Adrenal gland (tissue), 12 donors: ENCODE results near the gene NDST1. TPM values are rescaled to one million over a fixed set of nuclear protein-coding genes. Genes with fewer than 3 reads are reported as not detected.
A peak's percentile ranks its signal among the peaks of the same experiment; 100 is the strongest.

Source experiments
- DNase-seq, 7 donors: peaks; one replicate each; pipeline ENCODE4 v3.0.0-alpha.2; 2019 to 2020
- H3K27ac ChIP-seq, 5 donors: fragments of 200-600 bp; sonication (generic) in 4 of 5; 1 replicate in 3 of 5; 2 replicates in 2 of 5; pipeline versions ENCODE4 v1.5.1 to v1.8.0; 2016 to 2020; ENCODE audit warnings: mild to moderate bottlenecking in 1 of 5
- H3K27me3 ChIP-seq: fragments of 200-600 bp; 2 replicates; pipeline ENCODE4 v1.8.0; 2021
- H3K36me3 ChIP-seq, 2 donors: fragments of 200-600 bp; replicated peaks in 1 of 2; 1 replicate in 1 of 2; 2 replicates in 1 of 2; pipeline versions ENCODE4 v1.5.1 to v1.8.0; 2018 to 2022
- H3K4me1 ChIP-seq, 2 donors: fragments of 200-600 bp; replicated peaks in 1 of 2; 1 replicate in 1 of 2; 2 replicates in 1 of 2; pipeline versions ENCODE4 v1.5.1 to v1.8.0; 2018 to 2021
- H3K4me3 ChIP-seq, 4 donors: fragments of 200-600 bp; sonication (generic) in 3 of 4; one replicate each; pipeline ENCODE4 v1.5.1; 2016 to 2018
- H3K9me3 ChIP-seq, 3 donors: fragments of 200-600 bp; sonication (generic) in 1 of 3; replicated peaks in 1 of 3; 1 replicate in 2 of 3; 2 replicates in 1 of 3; pipeline versions ENCODE4 v1.5.1 to v1.8.0; 2016 to 2021
- CTCF ChIP-seq, 6 experiments: fragments of 450-650 bp in 4 of 6; fragments of 200-600 bp in 2 of 6; sonication (generic) in 1 of 6; IDR thresholded peaks; 1 replicate in 5 of 6; 2 replicates in 1 of 6; pipeline versions ENCODE4 v1.5.1 to v1.8.0; 2016 to 2021; ENCODE audit warnings: antibody characterized with exemption in 6 of 6, mild to moderate bottlenecking in 2 of 6, moderate library complexity in 1 of 6
- POLR2A ChIP-seq, 2 donors: fragments of 450-650 bp; IDR thresholded peaks; one replicate each; pipeline ENCODE4 v1.6.1; 2017; ENCODE audit warnings: antibody characterized with exemption in 2 of 2, mild to moderate bottlenecking in 2 of 2, moderate library complexity in 1 of 2
- WGBS, 4 donors: extraction: QIAGEN DNeasy Blood & Tissue Kit in 2 of 4; methylation state at CpG; one replicate each; pipeline versions ENCODE4 v1.1.5 to v1.1.7; 2013 to 2017; 5-methylcytosine and 5-hydroxymethylcytosine counted together
- intact Hi-C, 2 donors: fragments of 100-400 bp; cut with DNase I; formaldehyde crosslinking; loops; one replicate each; pipeline versions ENCODE4 v1.14.1 to v1.15.0; 2022 to 2023
- polyA plus RNA-seq, 3 donors: library from polyadenylated mRNA; stranded (reverse); fragments of 200-250 nt in 2 of 3; fragments of 350-450 nt in 1 of 3; fragmentation: Illumina TruSeq in 1 of 3; extraction: RNeasy Lipid Tissue Mini Kit (QIAGEN cat#74804) in 1 of 3; gene quantifications; one replicate each; pipeline ENCODE4 v1.2.3, GENCODE V29; 2013 to 2014
- total RNA-seq, 9 donors: library from RNA; depleted of rRNA in 4 of 9; stranded (reverse); fragments of >200 nt in 4 of 9; fragments of 120-200 nt in 1 of 9; fragmentation: NEBNext Ultra II Directional in 1 of 9; extraction: Animal tissue kit (Norgen Biotek cat#: 25700) in 1 of 9; gene quantifications; one replicate each; pipeline versions ENCODE4 v1.1.0 to v1.2.4, GENCODE V29; 2013 to 2023
- donor health status: healthy with polysubstance abuse.
- donor health status: Bipolar disorder and iron deficiency.
- donor health status: DM: yes; HTN: yes; CAD: no.
- donor health status: DM: no; HTN: no; CAD: no.
- donor health status: DM: no; HTN: no; CAD: no.
- donor health status: DM: yes; HTN: yes; CAD: no.

NDST1 gene
- total and polyA plus RNA-seq, 12 donors: 9.6 to 154 (median 94.7) TPM

DNA sequence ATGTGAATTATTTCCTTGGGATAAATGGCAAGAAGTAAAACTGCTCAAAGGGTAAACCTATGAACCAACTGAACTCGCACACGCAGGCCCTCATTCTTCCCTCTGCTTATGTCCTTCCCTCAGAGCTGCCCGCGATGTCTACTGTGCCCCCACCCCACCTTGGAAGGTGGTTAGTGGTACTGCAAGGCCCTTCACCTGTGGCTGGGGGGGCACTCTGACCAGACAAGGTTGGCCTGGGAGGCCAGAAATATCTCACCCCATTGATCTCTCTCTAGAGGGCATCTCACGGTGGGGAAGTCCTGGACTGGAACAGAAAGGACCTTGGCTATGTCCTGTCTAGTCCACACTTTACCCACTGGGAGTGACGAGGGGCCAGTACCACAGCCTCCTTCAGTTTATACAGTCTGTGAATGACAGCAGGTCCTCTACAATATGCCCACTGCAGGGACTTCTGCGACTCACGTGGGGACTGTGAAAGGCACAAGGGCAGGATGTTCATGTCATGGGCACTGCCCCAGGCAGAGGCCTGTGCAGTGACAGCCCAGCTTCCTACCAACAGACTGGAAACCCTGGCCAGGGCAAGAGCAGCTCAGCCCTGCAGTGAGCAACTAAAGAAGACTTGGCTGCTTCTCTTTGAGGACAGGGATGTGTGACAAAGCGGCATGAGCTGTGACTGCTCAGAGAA is 75.8 kb downstream of the NDST1 start:
- no peaks in the 10 kb centered on the region for H3K27me3 ChIP-seq

GRCh38 chr5:150584556-150585335 is 76.8 kb downstream of the NDST1 start:
- TF ChIP-seq POLR2A (IDR thresholded peaks at IDR 0.05) (no peak), CTCF (IDR thresholded peaks at IDR 0.05) (no peak)
- Histone ChIP-seq H3K36me3 (no peaks in the 10 kb centered on the region), H3K9me3 (no peaks in the 10 kb centered on the region), H3K27me3 (no peaks in the 10 kb centered on the region), H3K27ac (no peak overlapping the region), H3K4me1 (peaks cover 5 to 12% of the 10 kb centered on the region in 2 donors), H3K4me3 (no peak overlapping the region)
- intact Hi-C loops: no loop called here
- DNase-seq: peak in 1 of 7 donors; percentile 8
- 91 to 96% (median 95%) methylated on average over 9 to 12 of the region's 12 CpGs for WGBS, 4 donors

More for the DNA sequence above, 75.8 kb downstream of the NDST1 start:
- no peak overlapping the region for H3K4me3 ChIP-seq
- WGBS, 4 donors: 77 to 98% (median 84%) methylated on average over 8 to 9 of the region's 9 CpGs
- TF ChIP-seq POLR2A (IDR thresholded peaks at IDR 0.05): no peak
- no peak for TF ChIP-seq CTCF (IDR thresholded peaks at IDR 0.05)
- H3K4me1 ChIP-seq: peaks cover 7 to 18% of the 10 kb centered on the region in 2 donors
- H3K36me3 ChIP-seq: no peaks in the 10 kb centered on the region
- intact Hi-C loops: no loop called here
- no peaks in the 10 kb centered on the region for H3K9me3 ChIP-seq
- DNase-seq: peak in 1 of 7 donors; percentile 5
- H3K27ac ChIP-seq: no peak overlapping the region

- H3K27me3 ChIP-seq: no peaks in the 10 kb centered on the region
- no peaks in the 10 kb centered on the region for H3K36me3 ChIP-seq
- WGBS, 4 donors: 79 to 94% (median 88%) methylated on average over 3 to 9 of the region's 9 CpGs
- no peak overlapping the region for H3K4me3 ChIP-seq
- TF ChIP-seq POLR2A (IDR thresholded peaks at IDR 0.05): no peak
- no peak for TF ChIP-seq CTCF (IDR thresholded peaks at IDR 0.05)
- intact Hi-C loops: no loop called here
- no peaks in the 10 kb centered on the region for H3K9me3 ChIP-seq
- peaks cover 0 to 9% of the 10 kb centered on the region in 2 donors for H3K4me1 ChIP-seq
- H3K27ac ChIP-seq: no peak overlapping the region
- DNase-seq: peak in 1 of 7 donors; percentile 3
Observed at GRCh38 chr5:150585781-150586341, 77.9 kb downstream of the NDST1 start.

DNA sequence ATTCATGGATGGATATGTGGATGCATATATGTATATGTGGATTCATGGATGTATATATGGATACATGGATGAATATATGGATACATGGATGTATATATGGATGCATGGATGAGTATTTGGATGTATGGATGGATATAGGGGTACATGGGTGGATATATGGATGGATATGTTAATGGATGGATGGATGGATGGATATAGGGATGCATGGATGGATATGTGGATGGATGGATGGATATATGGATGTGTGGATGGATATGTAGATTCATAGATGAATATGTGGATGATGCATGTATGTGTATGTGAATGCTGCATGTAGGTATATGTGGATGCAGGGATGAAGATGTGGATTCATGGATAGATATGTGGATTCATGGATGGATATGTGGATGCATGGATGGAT is 79.1 kb downstream of the NDST1 start:
- DNase-seq: no peak
- peaks cover 0 to 17% of the 10 kb centered on the region in 2 donors for H3K4me1 ChIP-seq
- H3K27me3 ChIP-seq: no peaks in the 10 kb centered on the region
- TF ChIP-seq POLR2A (IDR thresholded peaks at IDR 0.05) (no peak), CTCF (IDR thresholded peaks at IDR 0.05) (no peak)
- intact Hi-C loops: no loop called here
- H3K36me3 ChIP-seq: no peaks in the 10 kb centered on the region
- no peak overlapping the region for H3K4me3 ChIP-seq
- H3K27ac ChIP-seq: no peak overlapping the region
- no peaks in the 10 kb centered on the region for H3K9me3 ChIP-seq
